Karpas-422 (cell line): Measurements from ENCODE around the gene SPRN. TPM values are rescaled to one million over a fixed set of nuclear protein-coding genes. Genes with fewer than 3 reads are reported as not detected.
"Not testable (repeated sequence)": the region's sequence is repeated elsewhere in the genome, so short reads cannot be mapped to it uniquely, and the experiment has no call there.

Source experiments
- DNase-seq: peaks from one replicate; pipeline ENCODE4 v3.0.0-alpha.2; 2015
- H2AFZ ChIP-seq: fragments of 200-600 bp; sonication (generic); 2 replicates; pipeline ENCODE4 v1.6.1; 2014; ENCODE audit warnings: antibody characterized with exemption, low read length, mixed read lengths
- H3K27ac ChIP-seq: fragments of 200-600 bp; sonication (generic); 2 replicates; pipeline ENCODE4 v1.5.1; 2014; ENCODE audit warnings: mild to moderate bottlenecking, low read length, moderate library complexity
- H3K27me3 ChIP-seq: fragments of 200-600 bp; sonication (generic); 2 replicates; pipeline ENCODE4 v1.6.1; 2014; ENCODE audit warnings: low read length, mixed read lengths
- H3K36me3 ChIP-seq: fragments of 200-600 bp; sonication (generic); 2 replicates; pipeline ENCODE4 v1.6.1; 2014; ENCODE audit warnings: low read length, mixed read lengths; ENCODE audit not compliant: insufficient read depth
- H3K4me1 ChIP-seq: fragments of 200-600 bp; sonication (generic); 2 replicates; pipeline ENCODE4 v1.6.1; 2014; ENCODE audit warnings: mild to moderate bottlenecking, low read length, mixed read lengths
- H3K4me2 ChIP-seq: fragments of 200-600 bp; sonication (generic); 2 replicates; pipeline ENCODE4 v1.6.1; 2014; ENCODE audit warnings: low read length, low read depth, mild to moderate bottlenecking; ENCODE audit not compliant: poor library complexity, severe bottlenecking
- H3K4me3 ChIP-seq: fragments of 200-600 bp; sonication (generic); 2 replicates; pipeline ENCODE4 v1.5.1; 2014; ENCODE audit warnings: mild to moderate bottlenecking, antibody characterized with exemption, low read length, mixed read lengths
- H3K79me2 ChIP-seq: fragments of 200-600 bp; sonication (generic); 2 replicates; pipeline ENCODE4 v1.6.1; 2014; ENCODE audit warnings: mild to moderate bottlenecking, low read length, mixed read lengths
- H3K9ac ChIP-seq: fragments of 200-600 bp; sonication (generic); 2 replicates; pipeline ENCODE4 v1.6.0; 2014; ENCODE audit warnings: low read length
- H3K9me2 ChIP-seq: fragments of 200-600 bp; sonication (generic), shearing (Covaris generic); replicated peaks from 2 replicates; pipeline ENCODE4 v1.6.0; 2014; ENCODE audit warnings: mild to moderate bottlenecking, low read length, moderate library complexity; ENCODE audit not compliant: insufficient read depth
- H3K9me3 ChIP-seq: fragments of 300-700, 200-600 bp; sonication (generic); 2 replicates; pipeline ENCODE4 v1.6.1; 2014; ENCODE audit warnings: low read length, mixed read lengths
- H4K20me1 ChIP-seq: fragments of 200-600 bp; sonication (generic); 2 replicates; pipeline ENCODE4 v1.6.1; 2014; ENCODE audit warnings: mild to moderate bottlenecking, antibody characterized with exemption, low read length, low read depth; ENCODE audit not compliant: insufficient read depth
- total RNA-seq: library from RNA; depleted of rRNA; stranded (reverse); fragments of >200 nt; shearing (Covaris generic); gene quantifications from 2 replicates; pipeline ENCODE4 v1.2.3, GENCODE V29; 2014; ENCODE audit warnings: low replicate concordance

The SPRN gene
- total RNA-seq, 1 experiment from 2014 or later, result not detected

DNA sequence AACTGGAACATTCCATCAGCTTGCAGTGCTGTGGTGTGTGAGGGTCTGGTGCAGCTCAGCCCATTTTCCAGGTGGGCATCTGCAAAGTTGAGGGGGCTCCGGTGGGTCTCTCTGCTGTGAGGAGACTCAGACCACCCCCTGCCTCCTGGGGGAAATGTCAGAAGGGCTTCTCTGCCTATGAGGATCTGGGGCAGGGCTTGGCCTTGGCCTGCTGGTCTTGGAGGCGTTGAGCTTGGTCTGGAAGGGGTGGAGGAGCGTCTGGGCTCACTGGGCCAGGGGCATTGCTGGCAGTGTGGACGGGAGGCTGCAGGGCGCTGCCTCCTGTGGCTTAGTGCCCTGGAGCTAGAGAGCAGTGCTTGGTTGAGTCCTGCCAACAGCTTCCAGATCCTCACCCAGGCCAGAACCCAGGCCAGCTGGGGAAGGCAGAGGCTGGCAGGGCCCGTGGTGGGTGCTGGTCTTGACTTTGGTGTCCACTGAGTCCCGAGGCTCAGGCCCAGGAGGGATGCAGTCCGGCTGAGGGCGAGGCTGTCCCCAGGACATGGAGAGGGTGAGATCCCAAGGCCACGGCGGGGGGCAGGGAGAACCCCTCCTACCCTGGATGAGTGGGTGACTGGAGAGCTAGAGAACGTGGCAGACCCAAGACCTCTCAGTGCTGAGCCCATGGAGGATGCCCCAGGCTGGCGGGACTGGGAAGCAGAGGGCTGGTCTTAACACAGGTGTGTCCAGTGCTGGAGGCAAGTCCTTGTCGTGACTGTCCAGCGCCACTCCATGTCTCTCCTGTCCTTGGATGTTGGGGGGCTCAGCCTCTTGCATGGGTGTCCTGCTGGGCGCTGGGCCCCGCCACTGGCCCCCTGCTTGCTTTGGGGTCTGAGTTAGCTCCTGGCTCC is 2.8 kb downstream of the SPRN start:
- H3K36me3 ChIP-seq, result peaks cover 35% of the 10 kb centered on the region
- no peaks in the 10 kb centered on the region for H3K9me2 ChIP-seq
- no peak for DNase-seq
- H3K9ac ChIP-seq, result no peak overlapping the region
- no peak overlapping the region for H2AFZ ChIP-seq
- no peak overlapping the region for H3K4me3 ChIP-seq
- H3K4me2 ChIP-seq, result no peak overlapping the region
- H3K4me1 ChIP-seq, result no peaks in the 10 kb centered on the region
- no peaks in the 10 kb centered on the region for H4K20me1 ChIP-seq
- no peak overlapping the region for H3K27ac ChIP-seq
- no peaks in the 10 kb centered on the region; the same call in 1 of the 2 replicates for H3K9me3 ChIP-seq
- H3K27me3 ChIP-seq, result no peaks in the 10 kb centered on the region
- no peaks in the 10 kb centered on the region for H3K79me2 ChIP-seq

DNA sequence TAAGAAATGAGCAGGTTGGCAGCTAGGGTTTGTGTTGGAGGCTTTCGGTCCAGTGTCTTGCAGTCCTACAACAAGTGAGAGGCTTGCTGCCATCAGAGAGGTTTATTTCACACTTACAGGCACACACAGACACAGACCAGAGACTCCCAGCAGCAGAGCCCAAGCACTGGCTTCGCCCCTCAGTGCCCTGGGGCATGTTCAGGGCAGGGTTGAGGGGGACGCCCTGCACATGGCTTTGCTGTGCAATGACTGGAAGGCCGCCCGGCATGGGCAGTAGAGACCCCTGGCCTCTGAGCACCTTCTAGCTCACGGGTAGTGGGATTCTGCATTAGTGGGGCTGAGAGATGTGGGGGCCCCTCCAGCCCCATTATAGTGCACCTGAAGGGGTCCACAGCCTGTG is 3.8 kb downstream of the SPRN start:
- Histone ChIP-seq H4K20me1 (no peaks in the 10 kb centered on the region), H3K79me2 (no peaks in the 10 kb centered on the region), H3K27ac (no peak overlapping the region), H3K9me3 (no peaks in the 10 kb centered on the region; the same call in 1 of the 2 replicates), H3K9me2 (no peaks in the 10 kb centered on the region), H3K9ac (no peak overlapping the region), H3K4me1 (no peaks in the 10 kb centered on the region), H3K27me3 (no peaks in the 10 kb centered on the region), H3K4me3 (no peak overlapping the region), H3K4me2 (no peak overlapping the region), H3K36me3 (peaks cover 40% of the 10 kb centered on the region), H2AFZ (no peak overlapping the region)
- DNase-seq, result no peak

DNA sequence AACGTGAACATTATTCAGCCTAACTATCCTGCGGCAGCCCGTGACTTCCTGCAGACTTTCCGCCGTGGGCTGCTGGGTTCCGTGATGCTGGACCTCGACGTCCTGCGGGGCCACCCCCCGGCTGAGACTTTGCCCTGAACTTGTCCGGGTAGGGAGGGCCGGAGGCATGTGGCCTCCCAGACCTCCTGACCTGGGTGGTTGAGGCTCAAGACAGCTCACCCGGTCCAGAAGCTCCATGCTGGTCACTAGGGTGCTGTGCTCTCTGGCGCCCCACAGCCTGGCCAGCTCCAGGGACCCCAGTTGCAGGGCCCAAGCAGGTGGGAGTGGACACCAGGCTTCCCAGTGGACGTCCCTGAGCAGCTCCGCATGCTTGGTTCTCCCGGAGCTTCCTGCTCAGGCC is 4.4 kb downstream of the SPRN start:
- no peak overlapping the region for H3K9ac ChIP-seq
- no peaks in the 10 kb centered on the region for H3K27me3 ChIP-seq
- no peak overlapping the region for H3K4me3 ChIP-seq
- no peaks in the 10 kb centered on the region for H4K20me1 ChIP-seq
- H3K27ac ChIP-seq, result no peak overlapping the region
- H3K9me3 ChIP-seq, result no peaks in the 10 kb centered on the region; the same call in 1 of the 2 replicates
- peaks cover 4% of the 10 kb centered on the region; the same call in 1 of the 2 replicates for H3K79me2 ChIP-seq
- no peaks in the 10 kb centered on the region for H3K9me2 ChIP-seq
- no peak for DNase-seq
- H3K36me3 ChIP-seq, result peaks cover 46% of the 10 kb centered on the region
- H3K4me2 ChIP-seq, result no peak overlapping the region
- no peaks in the 10 kb centered on the region for H3K4me1 ChIP-seq
- no peak overlapping the region for H2AFZ ChIP-seq

DNA sequence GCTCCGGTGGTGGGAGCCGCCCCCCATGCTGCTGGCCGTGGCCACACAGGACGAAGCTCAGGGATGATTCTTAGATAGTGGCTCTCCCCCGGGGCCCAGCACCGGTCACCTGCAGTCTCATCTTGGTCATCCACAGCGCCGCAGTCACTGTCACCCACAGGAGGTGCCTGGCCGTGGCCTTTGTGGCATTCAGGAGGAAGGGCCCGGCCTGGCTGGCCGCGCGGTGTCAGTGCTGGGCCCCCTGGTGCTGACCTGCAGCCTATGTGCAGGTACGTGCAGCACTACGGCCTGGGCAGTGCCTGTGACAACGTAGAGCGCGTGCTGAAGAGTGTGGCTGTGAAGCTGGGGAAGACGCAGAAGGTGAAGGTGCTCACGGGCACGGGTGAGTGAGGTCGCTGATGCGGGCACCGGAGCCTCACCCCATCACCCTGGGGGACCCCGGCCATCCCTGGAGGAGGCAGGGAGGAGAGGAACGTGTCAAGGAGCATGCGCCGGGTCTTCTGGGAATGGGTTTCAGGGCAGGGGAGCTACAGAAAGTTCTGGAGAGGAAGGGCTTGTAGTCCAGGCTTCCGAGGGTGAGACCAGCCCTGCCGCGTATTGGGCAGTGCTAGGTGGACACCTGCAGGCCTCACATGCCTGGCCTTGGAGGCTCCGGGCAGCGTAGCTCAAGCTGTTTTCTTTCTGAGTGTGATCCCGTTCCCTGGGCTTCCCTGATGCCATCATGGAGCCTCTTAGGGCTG is 5.0 kb downstream of the SPRN start:
- H3K27ac ChIP-seq, result no peak overlapping the region
- H3K79me2 ChIP-seq, result peaks cover 4% of the 10 kb centered on the region; the same call in 1 of the 2 replicates
- H3K9ac ChIP-seq, result no peak overlapping the region
- no peaks in the 10 kb centered on the region for H3K27me3 ChIP-seq
- no peaks in the 10 kb centered on the region; the same call in 1 of the 2 replicates for H3K9me3 ChIP-seq
- H3K9me2 ChIP-seq, result no peaks in the 10 kb centered on the region
- no peaks in the 10 kb centered on the region for H3K4me1 ChIP-seq
- no peak overlapping the region for H2AFZ ChIP-seq
- peaks cover 46% of the 10 kb centered on the region for H3K36me3 ChIP-seq
- no peak overlapping the region for H3K4me3 ChIP-seq
- DNase-seq, result no peak
- no peak overlapping the region for H3K4me2 ChIP-seq
- H4K20me1 ChIP-seq, result no peaks in the 10 kb centered on the region

DNA sequence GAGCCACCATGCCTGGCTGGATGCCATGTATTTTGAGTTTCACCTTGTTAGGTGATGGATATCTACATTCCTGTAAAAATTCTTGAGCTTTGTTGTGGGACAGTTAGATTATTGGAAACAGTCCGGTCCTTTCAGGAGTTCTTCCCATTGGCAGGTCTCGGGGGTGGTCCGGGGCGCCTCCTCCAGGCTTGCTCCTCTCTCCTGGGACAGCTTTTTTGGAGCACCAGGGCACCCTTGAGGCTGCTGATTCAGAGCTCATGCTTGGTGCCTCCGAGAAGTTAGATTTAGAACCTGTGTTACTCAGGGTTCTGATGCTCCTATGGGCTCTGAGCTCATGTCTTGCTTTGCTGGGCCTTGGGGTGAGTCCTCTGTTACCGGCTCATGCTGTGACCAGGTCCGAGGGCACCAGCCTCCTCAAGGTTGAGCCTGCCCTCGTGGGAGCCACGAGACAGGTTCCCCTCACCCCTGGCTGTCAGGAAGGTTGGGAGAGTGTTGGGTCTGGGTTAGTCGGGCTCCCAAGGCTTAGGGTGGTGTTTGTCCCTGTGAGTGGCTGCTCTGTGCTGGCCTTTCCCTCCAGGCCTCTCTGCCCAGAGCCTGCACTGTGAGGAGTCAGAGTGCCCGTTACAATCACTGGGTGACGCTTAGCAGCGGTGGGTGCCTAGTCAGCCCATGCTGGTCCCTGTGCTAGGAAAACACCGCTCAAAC is 6.0 kb downstream of the SPRN start:
- peaks cover 50% of the 10 kb centered on the region for H3K36me3 ChIP-seq
- H3K9me2 ChIP-seq, result no peaks in the 10 kb centered on the region
- H3K4me2 ChIP-seq, result no peak overlapping the region
- H3K9me3 ChIP-seq, result no peaks in the 10 kb centered on the region; the same call in 1 of the 2 replicates
- no peak overlapping the region for H3K4me3 ChIP-seq
- no peak for DNase-seq
- no peak overlapping the region for H3K9ac ChIP-seq
- peaks cover 6% of the 10 kb centered on the region for H3K79me2 ChIP-seq
- H3K4me1 ChIP-seq, result no peaks in the 10 kb centered on the region
- no peaks in the 10 kb centered on the region for H4K20me1 ChIP-seq
- H2AFZ ChIP-seq, result no peak overlapping the region
- no peak overlapping the region for H3K27ac ChIP-seq
- no peaks in the 10 kb centered on the region for H3K27me3 ChIP-seq

DNA sequence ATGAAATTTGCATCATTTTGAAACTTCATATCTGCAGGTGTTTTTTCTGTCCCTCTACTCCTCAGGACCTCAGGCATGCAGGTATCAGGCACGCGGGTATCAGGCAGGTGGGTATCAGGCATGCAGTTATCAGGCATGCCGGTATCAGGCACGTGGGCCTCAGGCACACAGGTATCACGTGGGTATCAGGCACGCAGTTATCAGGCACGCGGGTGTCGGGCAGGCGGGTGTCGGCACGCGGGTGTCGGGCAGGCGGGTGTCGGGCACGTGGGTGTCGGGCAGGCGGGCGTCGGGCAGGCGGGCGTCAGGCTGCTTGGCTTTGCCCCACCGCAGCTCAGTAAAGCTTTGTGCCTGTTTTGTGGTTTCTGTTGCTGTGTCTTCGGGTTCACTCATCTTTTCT is 8.7 kb downstream of the SPRN start:
- Histone ChIP-seq H3K4me2 (no peak overlapping the region), H3K36me3 (peaks cover 65% of the 10 kb centered on the region)

DNA sequence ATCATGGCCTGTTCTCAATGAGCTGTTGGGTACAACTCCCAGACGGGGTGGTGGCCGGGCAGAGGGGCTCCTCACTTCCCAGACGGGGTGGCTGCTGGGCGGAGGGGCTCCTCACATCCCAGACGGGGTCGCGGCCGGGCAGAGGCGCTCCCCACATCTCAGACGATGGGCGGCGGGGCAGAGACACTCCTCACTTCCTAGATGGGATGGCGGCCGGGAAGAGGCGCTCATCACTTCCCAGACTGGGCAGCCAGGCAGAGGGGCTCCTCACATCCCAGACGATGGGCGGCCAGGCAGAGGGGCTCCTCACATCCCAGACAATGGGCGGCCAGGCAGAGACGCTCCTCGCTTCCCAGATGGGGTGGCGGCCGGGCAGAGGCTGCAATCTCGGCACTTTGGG is 10.0 kb downstream of the SPRN start:
- H3K27me3 ChIP-seq, H3K4me2 ChIP-seq, H3K4me1 ChIP-seq, H3K9ac ChIP-seq, H3K9me2 ChIP-seq, H3K27ac ChIP-seq, H3K4me3 ChIP-seq, H4K20me1 ChIP-seq, H2AFZ ChIP-seq, DNase-seq: not testable (repeated sequence)
- Histone ChIP-seq H3K79me2 (peaks cover 43% of the 10 kb centered on the region), H3K36me3 (peaks cover 68% of the 10 kb centered on the region), H3K9me3 (peaks cover 29% of the 10 kb centered on the region)

More for the DNA sequence above, 8.7 kb downstream of the SPRN start:
- Histone ChIP-seq H3K4me3 (no peak overlapping the region), H2AFZ (no peak overlapping the region), H3K9me2 (no peaks in the 10 kb centered on the region), H4K20me1 (no peaks in the 10 kb centered on the region), H3K27me3 (no peaks in the 10 kb centered on the region), H3K9me3 (peaks cover 18% of the 10 kb centered on the region), H3K27ac (no peak overlapping the region), H3K9ac (no peak overlapping the region), H3K4me1 (no peaks in the 10 kb centered on the region), H3K79me2 (peaks cover 31% of the 10 kb centered on the region)
- no peak for DNase-seq

DNA sequence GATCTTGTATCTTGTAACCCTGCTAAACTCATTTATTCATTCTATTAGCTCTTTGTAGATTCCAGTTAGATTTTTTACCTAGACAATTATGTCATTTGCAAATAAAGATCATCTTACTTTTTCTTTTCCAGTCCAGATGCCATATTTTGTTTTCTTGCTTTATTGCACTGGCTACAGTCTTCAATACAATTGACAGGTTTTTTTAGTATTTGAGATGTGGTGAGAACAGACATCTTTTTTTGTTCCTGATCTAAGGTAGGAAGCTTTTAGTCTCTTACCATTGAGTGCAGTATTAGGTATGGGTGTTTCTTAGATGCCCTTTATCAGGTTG is 12.1 kb downstream of the SPRN start:
- Histone ChIP-seq H3K27me3 (no peaks in the 10 kb centered on the region), H3K36me3 (peaks cover 75% of the 10 kb centered on the region), H3K4me3 (no peak overlapping the region), H3K9me3 (peaks cover 37% of the 10 kb centered on the region), H3K79me2 (peaks cover 63% of the 10 kb centered on the region), H3K9ac (no peak overlapping the region), H3K27ac (no peak overlapping the region), H4K20me1 (no peaks in the 10 kb centered on the region), H3K4me2 (no peak overlapping the region), H3K4me1 (no peaks in the 10 kb centered on the region), H2AFZ (no peak overlapping the region), H3K9me2 (no peaks in the 10 kb centered on the region)
- no peak for DNase-seq
